Kidney capillary endothelial cell (primary cell): ENCODE data around the gene SLC30A3.
A peak's percentile ranks its signal among the peaks of the same experiment; 100 is the strongest.
"Not testable (repeated sequence)": the region's sequence is repeated elsewhere in the genome, so short reads cannot be mapped to it uniquely, and the experiment has no call there.

Experiments used
- DNase-seq: peaks from one replicate; pipeline ENCODE4 v3.0.0-alpha.2; 2018; ENCODE audit warnings: low spot score

SLC30A3 gene

GRCh38 chr2:27262379-27263286 lies at the start of gene SLC30A3:
SLC30A3 (minus strand) TSS chr2:27263047; CDS start chr2:27262906, 141 bp downstream.
- DNase-seq, result no peak

GRCh38 chr2:27312152-27312551 lies 49.3 kb upstream of the SLC30A3 start:
- no peak for DNase-seq

GRCh38 chr2:27309651-27310050 lies 46.8 kb upstream of the SLC30A3 start:
- DNase-seq, result no peak

GRCh38 chr2:27308359-27308881 lies 45.6 kb upstream of the SLC30A3 start, which contains the start of gene UCN:
UCN (minus strand) TSS chr2:27308445; CDS start chr2:27307895, 550 bp downstream.
- peak; percentile 33 for DNase-seq

GRCh38 chr2:27307545-27308358 lies 44.9 kb upstream of the SLC30A3 start:
- no peak for DNase-seq

- DNase-seq, result no peak
Observed at GRCh38 chr2:27307287-27307544, 44.4 kb upstream of the SLC30A3 start.

GRCh38 chr2:27306573-27307286 lies 43.9 kb upstream of the SLC30A3 start:
- no peak for DNase-seq

GRCh38 chr2:27306136-27306535 lies 43.3 kb upstream of the SLC30A3 start:
- no peak for DNase-seq

- no peak for DNase-seq
Observed at GRCh38 chr2:27305516-27305915, 42.7 kb upstream of the SLC30A3 start.

- DNase-seq, result no peak
Observed at GRCh38 chr2:27304488-27305240, 41.8 kb upstream of the SLC30A3 start.

- DNase-seq, result peak; percentile 57
Observed at GRCh38 chr2:27303093-27304025, 40.5 kb upstream of the SLC30A3 start.

- not testable (repeated sequence) for DNase-seq
Observed at GRCh38 chr2:27300606-27301005, 37.8 kb upstream of the SLC30A3 start.

- no peak for DNase-seq
Observed at GRCh38 chr2:27298391-27299080, 35.7 kb upstream of the SLC30A3 start.

- no peak for DNase-seq
Observed at GRCh38 chr2:27297195-27297594, 34.3 kb upstream of the SLC30A3 start.

GRCh38 chr2:27296481-27296880 lies 33.6 kb upstream of the SLC30A3 start:
- no peak for DNase-seq

GRCh38 chr2:27294928-27295327 lies 32.1 kb upstream of the SLC30A3 start:
- DNase-seq, result no peak

- no peak for DNase-seq
Observed at GRCh38 chr2:27291865-27292264, 29.0 kb upstream of the SLC30A3 start.

- DNase-seq, result no peak
Observed at GRCh38 chr2:27290549-27290948, 27.7 kb upstream of the SLC30A3 start.

- peak; percentile 64 for DNase-seq
Observed at GRCh38 chr2:27288610-27289009, 25.8 kb upstream of the SLC30A3 start.

- DNase-seq, result no peak
Observed at GRCh38 chr2:27285481-27285880, 22.6 kb upstream of the SLC30A3 start.
